ENCODE data around the gene NLRC3. TPM values are rescaled to one million over a fixed set of nuclear protein-coding genes. Genes with fewer than 3 reads are reported as not detected.

Gene NLRC3
- total RNA-seq, 1 experiment from 2014 or later = not detected

DNA sequence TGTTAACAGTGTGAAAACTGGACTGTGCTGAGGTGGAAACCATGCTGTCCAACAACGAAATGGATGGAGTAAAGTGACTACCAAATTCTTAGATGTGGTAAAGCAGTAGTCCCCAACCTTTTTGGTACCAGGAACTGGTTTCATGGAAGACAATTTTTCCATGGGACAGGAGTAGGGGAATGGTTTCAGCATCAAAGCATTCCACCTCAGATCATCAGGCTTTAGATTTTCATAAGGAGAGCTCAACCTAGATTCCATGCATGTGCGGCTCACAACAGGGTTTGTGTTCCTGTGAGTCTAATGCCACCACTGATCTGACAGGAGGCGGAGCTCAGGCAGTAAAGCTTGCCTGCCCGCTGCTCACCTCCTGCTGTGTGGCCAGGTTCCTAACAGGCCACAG is 22.7 kb upstream of the NLRC3 start:
- no peak for DNase-seq (ENCODE audit: low spot score)
- in situ Hi-C loops (cut with HindIII; ENCODE audit: low sequenced_read_pairs) = no loop called here

GRCh38 chr16:3599121-3599520 is 21.9 kb upstream of the NLRC3 start:
- in situ Hi-C loops (cut with HindIII; ENCODE audit: low sequenced_read_pairs) = no loop called here
- no peak for DNase-seq (ENCODE audit: low spot score)

DNA sequence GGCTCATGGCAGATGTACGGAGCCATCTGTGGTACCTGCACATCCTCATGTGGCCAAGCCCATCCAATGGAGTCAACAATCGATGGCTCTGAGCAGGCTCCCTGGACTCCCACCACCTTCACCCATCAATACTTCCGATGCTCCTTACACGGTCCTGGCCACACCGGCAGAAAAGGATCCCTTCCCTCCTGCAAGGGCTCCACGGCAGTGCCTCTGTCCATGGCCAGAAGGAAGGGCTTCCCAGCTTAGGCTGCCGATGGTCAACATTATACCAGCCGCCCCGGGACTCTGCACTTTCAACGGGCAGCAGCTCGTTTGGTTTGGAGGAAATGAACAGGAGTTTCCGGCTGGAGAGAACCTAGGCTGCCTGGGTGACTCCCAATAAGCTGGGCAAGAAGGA is 21.0 kb upstream of the NLRC3 start:
- DNase-seq (ENCODE audit: low spot score) = no peak
- in situ Hi-C loops (cut with HindIII; ENCODE audit: low sequenced_read_pairs) = no loop called here

GRCh38 chr16:3597676-3598075 is 20.5 kb upstream of the NLRC3 start:
- in situ Hi-C loops (cut with HindIII; ENCODE audit: low sequenced_read_pairs) = no loop called here
- DNase-seq (ENCODE audit: low spot score) = no peak

GRCh38 chr16:3597226-3597625 is 20.0 kb upstream of the NLRC3 start:
- no peak for DNase-seq (ENCODE audit: low spot score)
- in situ Hi-C loops (cut with HindIII; ENCODE audit: low sequenced_read_pairs) = no loop called here

DNA sequence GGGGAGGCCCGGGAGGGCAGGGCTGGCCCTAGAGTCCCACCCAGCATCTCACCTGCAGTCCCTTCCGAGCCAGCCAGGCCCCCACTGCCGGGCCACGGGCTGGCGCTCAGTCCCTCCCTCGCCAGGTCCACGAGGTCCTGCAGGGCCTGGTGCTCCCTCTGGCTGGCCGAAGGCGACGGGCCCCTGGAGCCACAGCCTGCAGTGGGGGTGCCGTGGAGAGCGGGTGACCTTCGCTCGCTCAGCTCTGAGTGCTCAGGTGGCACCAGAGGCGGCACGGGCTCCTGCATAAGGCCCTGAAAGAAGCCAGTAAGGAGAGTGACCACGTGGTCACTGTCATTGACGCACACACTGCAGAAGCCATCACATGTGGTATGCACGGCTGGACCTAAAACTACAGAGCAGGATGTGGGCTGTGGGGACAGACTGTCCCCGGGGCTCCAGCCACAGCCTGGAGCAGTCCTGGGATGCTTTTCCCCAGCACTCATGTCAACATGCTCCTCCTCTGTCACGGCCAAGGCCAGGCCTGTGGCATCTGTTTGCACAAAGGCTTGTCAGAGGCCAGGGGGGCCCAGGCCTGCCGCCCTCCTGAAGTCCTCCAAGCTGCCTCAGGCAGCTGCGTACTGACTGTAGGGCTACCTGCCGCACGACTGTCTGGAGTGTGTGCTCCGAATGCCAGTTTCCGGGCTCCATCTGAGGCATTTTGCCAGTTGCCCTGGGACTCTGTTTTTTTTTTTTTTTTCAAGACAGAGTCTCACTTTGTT is 19.1 kb upstream of the NLRC3 start:
- in situ Hi-C loops (cut with HindIII; ENCODE audit: low sequenced_read_pairs) = no loop called here
- no peak for DNase-seq (ENCODE audit: low spot score)

DNA sequence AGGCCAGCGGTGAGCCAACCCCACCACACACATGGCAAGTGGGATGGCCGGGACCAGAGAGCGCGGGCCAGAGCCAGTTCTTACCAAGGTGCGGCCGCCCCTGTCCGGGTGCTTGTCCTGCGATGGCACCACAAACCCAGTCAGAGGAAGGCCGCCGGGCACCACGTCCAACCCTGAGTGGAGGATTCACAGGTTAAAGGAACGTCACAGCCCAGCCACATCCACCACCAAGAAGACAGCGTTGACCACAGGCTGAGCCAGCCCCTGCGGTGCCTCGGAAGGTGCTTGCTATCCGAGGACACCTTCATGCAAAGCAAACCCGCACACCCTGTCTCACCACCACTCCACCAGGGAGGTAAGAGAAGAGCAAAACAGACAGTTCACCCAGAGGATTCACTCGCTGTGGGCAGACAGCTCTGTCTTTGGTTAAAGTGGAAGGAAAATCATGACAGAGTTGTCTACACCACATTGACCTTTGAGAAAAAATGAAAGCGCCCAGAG is 18.4 kb upstream of the NLRC3 start:
- DNase-seq (ENCODE audit: low spot score) = no peak
- in situ Hi-C loops (cut with HindIII; ENCODE audit: low sequenced_read_pairs) = no loop called here

DNA sequence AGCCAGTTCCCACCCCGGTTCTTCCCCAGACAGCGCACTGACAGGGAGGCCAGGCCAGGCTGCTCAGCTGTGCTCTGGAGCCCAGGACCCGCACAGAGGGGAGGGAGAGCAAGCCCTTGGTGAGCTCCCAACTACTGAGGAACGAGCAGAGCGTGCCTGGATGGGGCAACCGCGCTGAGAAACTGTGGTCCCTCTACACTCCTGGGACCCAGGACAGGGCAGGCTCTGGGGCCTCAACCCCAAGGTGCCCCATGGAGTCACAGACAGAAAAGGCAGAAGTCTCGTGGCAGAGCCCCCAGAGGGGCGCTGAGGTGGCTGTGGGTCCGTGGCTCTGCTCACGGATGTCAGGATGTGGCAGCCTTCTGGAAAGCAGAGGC is 17.9 kb upstream of the NLRC3 start:
- no peak for DNase-seq (ENCODE audit: low spot score)
- in situ Hi-C loops (cut with HindIII; ENCODE audit: low sequenced_read_pairs) = no loop called here

- in situ Hi-C loops (cut with HindIII; ENCODE audit: low sequenced_read_pairs) = no loop called here
- no peak for DNase-seq (ENCODE audit: low spot score)
These were observed 17.3 kb upstream of the NLRC3 start for GRCh38 chr16:3594316-3595109.

GRCh38 chr16:3592559-3592958 is 15.4 kb upstream of the NLRC3 start:
- in situ Hi-C loops (cut with HindIII; ENCODE audit: low sequenced_read_pairs) = no loop called here
- no peak for DNase-seq (ENCODE audit: low spot score)

- in situ Hi-C loops (cut with HindIII; ENCODE audit: low sequenced_read_pairs) = no loop called here
- no peak for DNase-seq (ENCODE audit: low spot score)
These were observed 14.8 kb upstream of the NLRC3 start for GRCh38 chr16:3591991-3592390.

DNA sequence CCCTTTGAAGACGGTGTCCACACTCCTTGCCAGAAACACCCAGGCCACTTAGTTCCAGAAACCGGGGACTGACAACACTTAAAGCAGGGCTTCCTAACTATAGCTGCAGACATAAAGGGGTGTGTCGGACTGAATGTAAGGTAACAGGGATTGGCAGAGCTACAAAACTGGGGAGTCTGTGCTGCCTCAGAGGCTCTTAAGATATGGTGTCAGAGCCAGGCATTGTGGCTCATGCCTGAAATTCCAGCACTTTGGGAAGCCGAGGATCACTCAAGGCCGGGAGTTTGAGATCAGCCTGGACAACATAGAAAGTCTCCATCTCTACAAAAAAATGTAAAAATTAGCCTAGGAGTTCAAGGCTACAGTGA is 14.2 kb upstream of the NLRC3 start:
- in situ Hi-C loops (cut with HindIII; ENCODE audit: low sequenced_read_pairs) = no loop called here
- DNase-seq (ENCODE audit: low spot score) = no peak

DNA sequence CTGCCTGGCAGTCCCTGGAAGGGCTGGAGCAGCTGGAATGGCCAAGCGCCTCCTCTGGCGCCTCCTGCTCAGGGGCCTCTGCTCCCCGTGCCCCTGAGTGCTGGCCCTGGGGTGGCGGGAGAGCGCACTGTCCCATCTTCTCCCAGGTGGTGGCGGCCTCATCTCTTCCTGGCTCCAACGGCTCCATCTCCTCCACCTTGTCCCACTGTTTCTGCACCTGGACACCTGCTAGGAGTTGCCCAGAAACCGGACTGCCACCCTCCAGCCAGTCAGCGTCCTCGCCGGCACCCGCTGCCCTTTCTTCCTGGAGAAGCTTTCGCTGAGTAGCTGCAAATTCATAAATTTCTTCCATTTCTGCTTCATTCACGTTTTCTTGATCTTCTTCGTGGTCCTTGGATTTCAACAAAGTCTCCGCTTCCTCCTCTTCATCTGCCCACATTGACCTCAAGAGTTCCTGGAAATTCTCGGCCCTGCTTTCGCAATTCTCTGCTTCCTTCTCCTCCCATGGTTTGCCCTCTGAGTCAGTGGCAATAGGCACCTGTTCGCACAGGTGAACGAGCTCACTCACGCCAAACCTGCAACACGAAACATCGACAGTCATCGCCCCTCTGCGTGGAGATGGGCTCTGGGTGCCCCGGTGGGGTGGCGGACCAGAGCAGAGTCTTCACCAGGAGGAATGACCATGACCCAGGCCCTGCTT is 13.7 kb upstream of the NLRC3 start:
- in situ Hi-C loops (cut with HindIII; ENCODE audit: low sequenced_read_pairs) = no loop called here
- no peak for DNase-seq (ENCODE audit: low spot score)

- no peak for DNase-seq (ENCODE audit: low spot score)
- in situ Hi-C loops (cut with HindIII; ENCODE audit: low sequenced_read_pairs) = no loop called here
These were observed 12.9 kb upstream of the NLRC3 start for GRCh38 chr16:3589991-3590701.

- in situ Hi-C loops (cut with HindIII; ENCODE audit: low sequenced_read_pairs) = no loop called here
- DNase-seq (ENCODE audit: low spot score) = no peak
These were observed 12.3 kb upstream of the NLRC3 start for GRCh38 chr16:3589441-3589921.

- in situ Hi-C loops (cut with HindIII; ENCODE audit: low sequenced_read_pairs) = no loop called here
- no peak for DNase-seq (ENCODE audit: low spot score)
These were observed 11.8 kb upstream of the NLRC3 start for GRCh38 chr16:3589001-3589400.

DNA sequence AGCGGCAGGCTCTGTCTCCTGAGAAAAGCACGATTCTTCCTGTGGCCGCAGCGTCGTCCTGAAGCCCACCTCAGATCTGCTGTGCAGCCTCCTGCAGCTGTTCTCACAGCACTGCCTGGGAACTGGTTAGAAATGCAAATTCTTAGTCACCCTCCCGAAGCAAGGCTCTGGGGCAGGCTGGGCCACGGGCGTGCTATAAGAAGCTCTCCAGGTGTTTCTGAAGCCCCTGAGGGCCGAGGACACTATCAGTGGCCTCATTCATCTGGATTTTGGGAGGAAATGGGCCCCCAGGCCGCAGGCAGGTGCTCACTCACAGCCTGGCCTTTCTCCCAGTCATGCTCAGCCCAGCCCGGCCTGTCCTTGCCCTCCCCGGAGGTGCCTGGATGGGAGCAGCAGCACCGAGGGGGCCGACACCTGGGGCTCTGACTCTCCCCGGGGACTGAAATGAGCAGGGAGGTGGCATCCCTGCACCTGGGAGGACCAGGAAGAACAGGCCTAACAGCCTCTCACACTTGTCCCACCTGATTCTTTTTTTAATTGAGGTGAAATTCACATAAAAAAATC is 10.4 kb upstream of the NLRC3 start:
- in situ Hi-C loops (cut with HindIII; ENCODE audit: low sequenced_read_pairs) = no loop called here
- DNase-seq (ENCODE audit: low spot score) = no peak

GRCh38 chr16:3584412-3584811 is 7.2 kb upstream of the NLRC3 start:
- in situ Hi-C loops (cut with HindIII; ENCODE audit: low sequenced_read_pairs) = no loop called here
- no peak for DNase-seq (ENCODE audit: low spot score)
